Osteocyte (in vitro differentiated cells): ENCODE measurements around the gene MIEF1. TPM values are rescaled to one million over a fixed set of nuclear protein-coding genes. Genes with fewer than 3 reads are reported as not detected.

Experiments used
- DNase-seq: peaks from one replicate; pipeline ENCODE4 v3.0.0; 2021; ENCODE audit warnings: mixed read lengths; ENCODE audit not compliant: unreplicated experiment; ENCODE audit errors: extremely low spot score
- H3K27ac Mint-ChIP-seq: one replicate; pipeline ENCODE4 v1.8.0; 2021; ENCODE audit warnings: mild to moderate bottlenecking, mixed read lengths; ENCODE audit not compliant: unreplicated experiment
- H3K27me3 Mint-ChIP-seq: one replicate; pipeline ENCODE4 v1.8.0; 2021; ENCODE audit warnings: mixed read lengths; ENCODE audit not compliant: unreplicated experiment
- H3K36me3 Mint-ChIP-seq: one replicate; pipeline ENCODE4 v1.8.0; 2021; ENCODE audit warnings: mixed read lengths; ENCODE audit not compliant: unreplicated experiment
- H3K4me1 Mint-ChIP-seq: one replicate; pipeline ENCODE4 v1.8.0; 2021; ENCODE audit warnings: mixed read lengths; ENCODE audit not compliant: unreplicated experiment
- H3K4me3 Mint-ChIP-seq: one replicate; pipeline ENCODE4 v1.8.0; 2021; ENCODE audit warnings: mild to moderate bottlenecking, moderate library complexity, mixed read lengths; ENCODE audit not compliant: unreplicated experiment
- H3K9me3 Mint-ChIP-seq: one replicate; pipeline ENCODE4 v1.8.0; 2021; ENCODE audit warnings: mixed read lengths; ENCODE audit not compliant: unreplicated experiment
- total RNA-seq: library from RNA; stranded (reverse); gene quantifications from 2 replicates; pipeline ENCODE4 v1.2.1, GENCODE V29; 2021
- TF ChIP-seq, protein P1 (sequence below): fragments of 200-600 bp; sonication (generic); IDR thresholded peaks from 2 replicates; pipeline ENCODE4 v1.5.0; 2021; ENCODE audit warnings: antibody characterized with exemption, mild to moderate bottlenecking, moderate library complexity

Gene MIEF1
- total RNA-seq, 1 donor from 2014 or later: 25.8 TPM

DNA sequence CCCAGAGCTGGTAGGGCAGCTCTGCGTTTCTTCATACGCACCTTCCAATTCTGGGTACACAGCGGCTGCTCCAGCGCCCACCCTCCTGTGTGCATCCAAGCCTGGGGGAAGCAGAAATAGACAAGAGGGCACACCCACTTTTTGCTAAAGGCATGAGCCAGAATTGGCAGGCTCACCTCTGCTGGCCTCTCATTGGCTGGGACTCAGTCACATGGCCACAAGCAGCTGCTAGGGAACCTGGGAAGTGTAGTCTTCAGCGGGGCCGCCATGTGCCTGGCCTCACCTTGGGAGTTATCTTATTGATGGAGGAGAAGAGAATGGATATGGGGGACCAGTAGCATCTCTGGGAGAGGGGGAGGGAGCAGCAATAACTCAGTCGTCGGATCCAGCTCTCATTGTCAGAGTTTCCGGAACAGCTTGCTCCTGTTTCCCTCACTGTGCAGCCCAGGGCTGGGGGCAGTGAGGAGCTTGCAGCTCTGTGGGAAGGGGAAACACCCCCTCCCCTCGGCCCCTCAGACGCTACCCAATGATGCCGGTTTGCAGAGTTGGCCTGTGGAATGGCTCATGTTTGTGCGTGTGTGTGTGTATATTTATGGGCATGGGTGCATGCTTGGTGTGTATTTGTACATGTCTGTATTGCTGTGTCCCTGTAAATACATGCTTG, 11.8 kb upstream of the MIEF1 start:
- TF ChIP-seq, protein P1, sequence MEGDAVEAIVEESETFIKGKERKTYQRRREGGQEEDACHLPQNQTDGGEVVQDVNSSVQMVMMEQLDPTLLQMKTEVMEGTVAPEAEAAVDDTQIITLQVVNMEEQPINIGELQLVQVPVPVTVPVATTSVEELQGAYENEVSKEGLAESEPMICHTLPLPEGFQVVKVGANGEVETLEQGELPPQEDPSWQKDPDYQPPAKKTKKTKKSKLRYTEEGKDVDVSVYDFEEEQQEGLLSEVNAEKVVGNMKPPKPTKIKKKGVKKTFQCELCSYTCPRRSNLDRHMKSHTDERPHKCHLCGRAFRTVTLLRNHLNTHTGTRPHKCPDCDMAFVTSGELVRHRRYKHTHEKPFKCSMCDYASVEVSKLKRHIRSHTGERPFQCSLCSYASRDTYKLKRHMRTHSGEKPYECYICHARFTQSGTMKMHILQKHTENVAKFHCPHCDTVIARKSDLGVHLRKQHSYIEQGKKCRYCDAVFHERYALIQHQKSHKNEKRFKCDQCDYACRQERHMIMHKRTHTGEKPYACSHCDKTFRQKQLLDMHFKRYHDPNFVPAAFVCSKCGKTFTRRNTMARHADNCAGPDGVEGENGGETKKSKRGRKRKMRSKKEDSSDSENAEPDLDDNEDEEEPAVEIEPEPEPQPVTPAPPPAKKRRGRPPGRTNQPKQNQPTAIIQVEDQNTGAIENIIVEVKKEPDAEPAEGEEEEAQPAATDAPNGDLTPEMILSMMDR: no peak
- DNase-seq: no peak
- Mint-ChIP-seq H3K4me1 (peaks cover 10% of the 10 kb centered on the region), H3K27me3 (no peaks in the 10 kb centered on the region), H3K9me3 (no peaks in the 10 kb centered on the region), H3K36me3 (peaks cover 7% of the 10 kb centered on the region), H3K27ac (no peak overlapping the region), H3K4me3 (no peak overlapping the region)

DNA sequence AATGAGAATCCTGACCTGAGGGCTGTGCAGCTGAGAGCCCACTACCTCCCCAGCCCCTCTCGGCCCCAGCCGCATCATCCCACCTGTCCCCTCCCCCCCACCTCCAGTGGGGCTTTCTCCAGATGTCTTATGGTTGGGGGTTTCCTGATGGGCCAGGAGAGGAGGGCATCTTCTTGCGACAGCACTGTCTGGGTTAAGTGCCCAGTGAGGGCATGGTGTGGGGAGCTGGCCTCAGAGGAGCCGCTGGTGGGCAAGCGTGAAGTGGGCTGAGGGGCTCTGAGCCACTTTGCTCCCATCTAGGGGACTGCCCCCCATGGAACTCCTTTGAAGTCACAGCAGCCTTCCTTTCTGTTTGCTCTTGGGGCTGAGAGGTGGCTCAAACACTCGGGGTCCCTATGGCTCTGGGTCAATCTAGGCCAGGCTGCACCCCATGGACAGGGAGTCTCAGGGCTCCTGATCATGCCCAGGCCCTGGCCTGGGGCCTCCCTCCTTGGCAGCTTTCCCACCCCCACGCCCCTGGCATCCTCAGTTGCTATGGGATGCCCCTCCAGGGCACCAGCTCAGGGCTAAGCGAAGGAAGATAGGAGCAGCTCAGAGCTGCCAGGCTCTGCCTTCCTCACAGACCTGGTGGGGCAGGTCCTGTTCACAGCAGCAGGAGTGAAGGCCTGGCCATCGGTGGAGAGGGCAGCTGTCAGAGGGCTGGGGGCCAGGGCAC, 11.0 kb upstream of the MIEF1 start:
- no peaks in the 10 kb centered on the region for H3K27me3 Mint-ChIP-seq
- no peak overlapping the region for H3K4me3 Mint-ChIP-seq
- no peak overlapping the region for H3K27ac Mint-ChIP-seq
- H3K4me1 Mint-ChIP-seq: peaks cover 10% of the 10 kb centered on the region
- no peak for DNase-seq
- H3K36me3 Mint-ChIP-seq: peaks cover 7% of the 10 kb centered on the region
- no peaks in the 10 kb centered on the region for H3K9me3 Mint-ChIP-seq
- TF ChIP-seq, protein P1: no peak

DNA sequence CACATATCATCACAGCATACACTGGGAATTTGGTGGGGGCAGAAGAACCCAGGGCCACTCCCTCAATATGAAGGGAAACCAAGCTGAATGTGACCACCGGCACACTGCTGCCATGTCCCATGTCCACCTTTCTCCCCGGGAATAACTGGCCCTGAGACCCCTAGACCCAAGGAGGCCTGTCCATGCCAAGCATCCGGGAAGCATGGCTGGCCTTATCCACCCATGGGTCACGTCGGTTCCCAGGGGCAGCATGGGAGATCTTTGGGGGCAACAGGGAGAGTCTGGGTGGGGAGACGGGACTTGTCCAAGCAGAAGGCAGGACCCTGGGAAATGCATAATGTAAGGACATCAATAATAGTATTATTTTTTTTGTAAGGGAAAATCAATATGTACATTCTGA, 10.4 kb upstream of the MIEF1 start:
- Mint-ChIP-seq H3K9me3 (no peaks in the 10 kb centered on the region), H3K27ac (no peak overlapping the region), H3K4me3 (no peak overlapping the region), H3K27me3 (no peaks in the 10 kb centered on the region), H3K4me1 (peaks cover 12% of the 10 kb centered on the region), H3K36me3 (peaks cover 6% of the 10 kb centered on the region)
- TF ChIP-seq, protein P1: no peak
- DNase-seq: no peak

DNA sequence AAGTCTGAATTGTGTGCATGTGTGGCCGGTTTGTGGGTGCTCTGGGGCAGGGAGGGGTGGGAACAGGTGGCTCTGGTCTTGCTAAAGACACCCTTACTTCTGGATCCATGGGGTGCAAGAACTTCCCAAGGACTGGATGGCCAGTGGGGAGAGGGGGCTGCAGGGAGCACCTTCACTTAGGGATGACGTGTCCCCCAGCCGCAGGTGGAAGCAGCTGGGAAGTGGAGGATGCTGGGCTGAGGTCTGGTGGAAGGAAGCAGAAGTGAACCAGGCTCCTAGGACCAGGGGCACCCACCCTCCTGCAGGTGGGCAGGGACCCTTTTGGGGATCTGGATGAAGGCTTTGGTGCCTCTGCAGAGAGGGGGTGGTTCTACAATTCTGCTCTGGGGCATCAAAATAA, 9.9 kb upstream of the MIEF1 start:
- TF ChIP-seq, protein P1: no peak
- Mint-ChIP-seq H3K4me1 (peaks cover 12% of the 10 kb centered on the region), H3K36me3 (peaks cover 5% of the 10 kb centered on the region), H3K4me3 (no peak overlapping the region), H3K27ac (no peak overlapping the region), H3K27me3 (no peaks in the 10 kb centered on the region), H3K9me3 (no peaks in the 10 kb centered on the region)
- DNase-seq: no peak

DNA sequence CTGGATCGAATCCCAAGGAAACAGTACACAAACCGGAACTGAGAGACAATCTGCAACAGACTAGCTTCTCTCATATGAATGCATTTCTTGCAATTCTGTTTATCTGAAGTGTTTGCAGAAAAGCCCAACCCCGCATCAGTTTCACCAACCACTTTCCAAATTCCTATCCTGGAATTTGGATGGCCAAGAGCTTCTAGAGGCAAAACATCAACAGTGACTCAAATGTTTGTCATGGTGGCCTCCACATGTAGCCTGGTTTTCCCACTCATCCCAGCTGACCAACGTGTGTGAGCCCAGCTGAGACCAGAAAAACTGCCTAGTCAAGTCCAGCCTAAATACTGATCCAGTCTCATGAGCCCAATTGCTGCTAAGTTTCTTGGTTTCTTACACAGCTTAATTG, 8.3 kb upstream of the MIEF1 start:
- DNase-seq: no peak
- Mint-ChIP-seq H3K27me3 (no peaks in the 10 kb centered on the region), H3K36me3 (no peaks in the 10 kb centered on the region), H3K4me3 (no peak overlapping the region), H3K27ac (no peak overlapping the region), H3K4me1 (peaks cover 12% of the 10 kb centered on the region), H3K9me3 (no peaks in the 10 kb centered on the region)
- TF ChIP-seq, protein P1: no peak
